Activated T-cell treated with anti-CD3 and anti-CD28 coated beads, Interleukin-2, amount 50 U/mL, for 72 hours (primary cell): ENCODE results near the gene NPVF. TPM values are rescaled to one million over a fixed set of nuclear protein-coding genes. Genes with fewer than 3 reads are reported as not detected.

Source experiments
- ATAC-seq, 2 donors: fragments of 150-1000 bp; cut with Tn5 transposase; replicated peaks in 1 of 2; 2 replicates each; pipeline ENCODE4 v1.10.0; 2021; ENCODE audit warnings: moderate library complexity in 2 of 2, mild to moderate bottlenecking in 1 of 2
- DNase-seq, 2 donors: peaks; one replicate each; pipeline ENCODE4 v3.0.0; 2021 to 2022; ENCODE audit warnings: mixed read lengths in 1 of 2
- H3K27ac Mint-ChIP-seq: one replicate; pipeline ENCODE4 v1.8.0; 2022; ENCODE audit warnings: mild to moderate bottlenecking, moderate library complexity, mixed read lengths
- H3K27me3 Mint-ChIP-seq: one replicate; pipeline ENCODE4 v1.8.0; 2022; ENCODE audit warnings: low read depth, mixed read lengths
- H3K36me3 Mint-ChIP-seq, 2 donors: one replicate each; pipeline ENCODE4 v1.8.0; 2022; ENCODE audit warnings: mixed read lengths in 2 of 2, mild to moderate bottlenecking in 1 of 2; ENCODE audit not compliant: insufficient read depth in 2 of 2
- H3K4me1 Mint-ChIP-seq: one replicate; pipeline ENCODE4 v1.8.0; 2022; ENCODE audit warnings: low read depth, mixed read lengths
- H3K4me3 Mint-ChIP-seq, 2 donors: one replicate each; pipeline ENCODE4 v1.8.0; 2022; ENCODE audit warnings: mild to moderate bottlenecking in 2 of 2, mixed read lengths in 2 of 2, moderate library complexity in 2 of 2
- H3K9me3 Mint-ChIP-seq, 2 donors: one replicate each; pipeline ENCODE4 v1.8.0; 2022; ENCODE audit warnings: mixed read lengths in 2 of 2
- total RNA-seq, 2 donors: library from RNA; stranded (reverse); gene quantifications; one replicate each; pipeline ENCODE4 v1.2.3, GENCODE V29; 2022

The NPVF gene, protein sequence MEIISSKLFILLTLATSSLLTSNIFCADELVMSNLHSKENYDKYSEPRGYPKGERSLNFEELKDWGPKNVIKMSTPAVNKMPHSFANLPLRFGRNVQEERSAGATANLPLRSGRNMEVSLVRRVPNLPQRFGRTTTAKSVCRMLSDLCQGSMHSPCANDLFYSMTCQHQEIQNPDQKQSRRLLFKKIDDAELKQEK
- total RNA-seq: not detected

GRCh38 chr7:25228386-25228785, at the start of gene NPVF:
TSS of gene NPVF (minus strand) at chr7:25228486. CDS start at chr7:25228439, 47 bp downstream.
- peaks cover 30% of the 10 kb centered on the region for H3K27me3 Mint-ChIP-seq
- no peak within 1 kb of the TSS for H3K27ac Mint-ChIP-seq
- ATAC-seq (no peak), DNase-seq (no peak)
- no peaks in the 10 kb centered on the region for H3K4me1 Mint-ChIP-seq
- H3K36me3 Mint-ChIP-seq: no peaks in the 10 kb centered on the region
- H3K4me3 Mint-ChIP-seq: no peak within 1 kb of the TSS
- peaks cover 0 to 2% of the 10 kb centered on the region in 2 donors for H3K9me3 Mint-ChIP-seq

DNA sequence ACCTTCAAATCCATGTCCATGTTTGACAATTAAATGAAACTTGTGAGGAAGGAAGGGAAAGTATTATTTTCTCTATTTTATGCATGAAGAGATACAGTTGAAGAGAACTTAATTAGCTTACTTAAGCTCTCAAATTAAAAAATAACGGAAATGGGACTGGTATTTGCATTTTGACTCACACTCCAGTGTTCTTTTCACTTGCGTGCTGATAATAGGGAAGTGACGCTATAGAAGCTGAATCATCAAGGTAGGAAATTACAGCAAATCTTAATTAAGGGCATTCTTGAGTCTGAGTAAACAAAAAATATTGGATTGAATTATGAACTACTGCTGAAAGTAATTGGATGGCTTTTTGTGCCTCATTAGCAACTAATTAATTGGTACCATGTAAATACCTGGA, 44.0 kb upstream of the NPVF start:
- H3K4me3 Mint-ChIP-seq: no peak overlapping the region
- no peaks in the 10 kb centered on the region for H3K9me3 Mint-ChIP-seq
- H3K27me3 Mint-ChIP-seq: no peaks in the 10 kb centered on the region
- DNase-seq (no peak), ATAC-seq (no peak)
- H3K27ac Mint-ChIP-seq: no peak overlapping the region
- no peaks in the 10 kb centered on the region for H3K36me3 Mint-ChIP-seq
- H3K4me1 Mint-ChIP-seq: no peaks in the 10 kb centered on the region

GRCh38 chr7:25263337-25263736, 35.1 kb upstream of the NPVF start:
- Mint-ChIP-seq H3K36me3 (no peaks in the 10 kb centered on the region), H3K4me1 (peaks cover 34% of the 10 kb centered on the region), H3K9me3 (no peaks in the 10 kb centered on the region), H3K27me3 (peaks cover 12% of the 10 kb centered on the region), H3K27ac (no peak overlapping the region), H3K4me3 (no peak overlapping the region)
- no peak for DNase-seq
- no peak for ATAC-seq

- no peak overlapping the region for H3K4me3 Mint-ChIP-seq
- H3K4me1 Mint-ChIP-seq: peaks cover 34% of the 10 kb centered on the region
- no peak for ATAC-seq
Measured at GRCh38 chr7:25262586-25262985, 34.3 kb upstream of the NPVF start.

GRCh38 chr7:25261545-25262140, 33.4 kb upstream of the NPVF start:
- no peaks in the 10 kb centered on the region for H3K9me3 Mint-ChIP-seq
- DNase-seq: no peak
- no peak overlapping the region for H3K27ac Mint-ChIP-seq
- H3K27me3 Mint-ChIP-seq: peaks cover 12% of the 10 kb centered on the region
- peaks cover 34% of the 10 kb centered on the region for H3K4me1 Mint-ChIP-seq
- H3K4me3 Mint-ChIP-seq: peak overlapping the region; percentile 8 to 38
- no peaks in the 10 kb centered on the region for H3K36me3 Mint-ChIP-seq
- no peak for ATAC-seq

More at GRCh38 chr7:25262586-25262985, 34.3 kb upstream of the NPVF start:
- no peak for DNase-seq
- Mint-ChIP-seq H3K36me3 (no peaks in the 10 kb centered on the region), H3K9me3 (no peaks in the 10 kb centered on the region), H3K27me3 (peaks cover 12% of the 10 kb centered on the region), H3K27ac (no peak overlapping the region)

DNA sequence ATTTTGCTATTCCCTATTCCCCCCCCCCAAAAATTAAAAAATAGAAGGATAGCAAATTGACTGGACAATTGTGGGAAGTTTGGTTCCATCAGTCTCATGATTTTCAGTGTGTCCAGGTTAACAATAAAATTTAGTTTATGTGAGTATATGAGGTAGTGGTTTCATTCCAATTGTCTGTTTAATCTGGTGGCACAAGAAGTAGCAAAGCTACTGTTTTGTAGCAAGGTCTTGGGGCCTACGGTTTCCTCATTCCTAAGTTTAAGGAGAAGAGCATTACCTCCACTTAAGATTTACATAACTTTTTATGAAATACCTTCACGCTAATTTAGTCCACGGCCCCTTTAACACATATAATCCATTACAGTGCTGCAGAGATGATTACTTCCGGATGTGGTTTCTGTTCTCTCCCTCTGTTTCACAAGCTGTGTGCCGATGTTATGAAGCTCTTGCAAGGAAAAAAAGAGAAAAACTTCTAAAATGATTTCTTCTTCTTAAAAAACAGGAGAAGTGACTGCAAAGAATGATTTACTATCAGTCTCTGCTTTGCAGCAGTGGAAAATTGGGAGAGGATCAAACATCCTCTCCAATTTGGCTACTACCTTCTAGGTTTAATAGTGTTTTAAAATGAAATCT, 32.7 kb upstream of the NPVF start:
- Mint-ChIP-seq H3K36me3 (no peaks in the 10 kb centered on the region), H3K27ac (peak overlapping the region; percentile 34), H3K4me1 (peaks cover 34% of the 10 kb centered on the region), H3K9me3 (no peaks in the 10 kb centered on the region), H3K4me3 (peak overlapping the region; percentile 58 to 68), H3K27me3 (peaks cover 12% of the 10 kb centered on the region)
- peak in 1 of 2 donors; percentile 3 for DNase-seq
- ATAC-seq: peak; percentile 76 to 77

DNA sequence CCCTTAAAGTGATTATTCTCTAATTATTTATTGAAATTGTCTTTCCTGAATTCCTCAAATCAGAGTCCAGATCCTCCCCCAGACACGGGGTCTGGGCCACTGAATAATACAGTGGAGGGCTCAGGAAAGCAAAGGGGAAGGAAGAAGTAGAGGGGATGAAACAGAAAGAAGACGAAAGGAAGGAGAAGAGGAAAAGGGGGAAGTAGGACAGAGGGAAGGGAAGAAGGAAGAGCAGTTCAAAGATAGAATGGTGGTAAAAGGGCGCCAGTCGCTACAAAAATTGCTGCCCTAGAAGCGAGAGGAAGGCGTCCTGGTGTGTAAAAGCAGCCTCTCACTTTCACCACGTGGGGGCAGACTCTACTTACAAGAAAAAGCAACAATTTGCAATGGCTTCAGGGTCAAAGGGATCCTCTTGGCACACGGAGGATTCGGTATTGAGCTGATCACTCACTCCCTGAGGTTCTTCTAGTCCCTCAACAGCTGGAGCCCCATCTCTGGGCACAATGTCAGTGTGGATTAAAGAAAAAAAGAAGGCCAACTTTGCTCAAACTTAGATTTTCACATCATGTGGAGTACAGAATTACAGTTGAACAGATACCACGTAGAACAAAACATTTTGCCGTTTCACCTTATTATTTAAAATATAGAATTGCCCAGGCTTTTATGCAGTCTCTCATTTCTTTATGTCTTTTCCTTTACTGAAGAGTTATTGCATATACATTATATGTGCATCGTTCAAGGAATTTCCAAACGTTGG, 31.4 kb upstream of the NPVF start:
- peaks cover 11% of the 10 kb centered on the region for H3K27me3 Mint-ChIP-seq
- H3K4me1 Mint-ChIP-seq: peaks cover 34% of the 10 kb centered on the region
- H3K27ac Mint-ChIP-seq: no peak overlapping the region
- ATAC-seq (peak; percentile 87 to 90), DNase-seq (peak; percentile 66 to 69)
- H3K4me3 Mint-ChIP-seq: peak overlapping the region in 1 of 2 donors; percentile 17
- H3K9me3 Mint-ChIP-seq: no peaks in the 10 kb centered on the region
- H3K36me3 Mint-ChIP-seq: no peaks in the 10 kb centered on the region

DNA sequence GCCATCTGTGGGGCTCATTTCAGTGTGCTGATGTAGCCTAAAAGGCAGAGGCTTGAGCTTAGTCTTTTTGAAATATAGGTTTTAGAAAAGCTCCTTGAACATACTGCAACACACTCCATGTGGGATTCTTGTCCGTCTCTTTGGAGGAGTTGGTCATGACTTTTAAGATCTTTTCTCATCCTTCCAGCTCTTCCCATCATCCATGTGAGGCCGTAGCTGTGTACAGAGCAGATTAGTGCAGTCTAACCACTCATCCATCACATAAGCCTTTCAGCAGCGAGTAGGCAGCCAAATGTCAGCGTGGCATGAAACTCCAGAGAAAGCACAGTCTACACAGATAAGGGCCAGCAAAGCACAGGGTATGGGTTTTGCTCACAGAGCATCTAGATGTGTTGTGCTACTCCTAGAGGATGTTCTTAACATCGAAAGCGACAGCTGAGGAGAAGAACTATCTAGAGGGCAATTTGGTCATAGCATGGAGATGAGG, 28.1 kb upstream of the NPVF start:
- Mint-ChIP-seq H3K4me3 (no peak overlapping the region), H3K36me3 (no peaks in the 10 kb centered on the region), H3K27ac (no peak overlapping the region), H3K9me3 (no peaks in the 10 kb centered on the region), H3K27me3 (peaks cover 7% of the 10 kb centered on the region), H3K4me1 (peaks cover 21% of the 10 kb centered on the region)
- ATAC-seq (no peak), DNase-seq (no peak)

DNA sequence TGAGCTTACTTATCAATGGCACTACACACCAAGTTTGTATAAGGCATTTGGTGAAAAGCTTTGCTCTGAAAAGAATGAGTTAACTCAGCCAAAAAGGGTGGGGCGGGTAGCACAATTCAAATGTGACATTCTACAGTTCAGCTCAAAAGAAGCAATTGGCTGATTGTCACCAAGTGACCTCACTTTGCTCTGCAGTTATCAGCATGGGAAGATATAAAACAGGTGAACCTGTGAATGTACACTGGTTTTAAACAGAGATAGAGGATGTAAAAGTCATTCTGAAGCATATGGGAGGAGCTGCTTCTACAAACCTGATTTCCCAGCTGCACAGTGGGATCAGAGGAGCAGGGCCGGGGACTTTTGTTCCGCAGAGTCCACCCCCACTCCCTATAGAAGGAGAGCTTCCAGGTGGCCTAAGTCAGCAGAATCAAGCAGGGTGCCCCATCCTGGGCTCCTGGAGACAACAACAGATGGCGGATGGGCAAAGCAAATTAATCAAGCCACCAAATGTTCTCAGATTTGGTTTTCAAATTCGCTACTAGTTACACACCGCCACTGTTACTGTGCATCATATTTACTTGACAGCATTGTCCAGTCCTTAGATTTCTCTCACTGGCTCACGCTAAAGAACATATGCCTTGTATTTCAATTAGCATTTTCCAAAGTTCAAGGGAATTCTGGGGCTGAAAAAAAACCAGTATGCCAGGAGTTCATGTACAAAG, 27.5 kb upstream of the NPVF start:
- peaks cover 15% of the 10 kb centered on the region for H3K4me1 Mint-ChIP-seq
- no peak for ATAC-seq
- no peak overlapping the region for H3K27ac Mint-ChIP-seq
- no peaks in the 10 kb centered on the region for H3K9me3 Mint-ChIP-seq
- H3K4me3 Mint-ChIP-seq: no peak overlapping the region
- H3K27me3 Mint-ChIP-seq: peaks cover 7% of the 10 kb centered on the region
- DNase-seq: no peak
- H3K36me3 Mint-ChIP-seq: no peaks in the 10 kb centered on the region

GRCh38 chr7:25254604-25255003, 26.3 kb upstream of the NPVF start:
- Mint-ChIP-seq H3K9me3 (no peaks in the 10 kb centered on the region), H3K27me3 (peaks cover 7% of the 10 kb centered on the region), H3K4me3 (no peak overlapping the region), H3K36me3 (no peaks in the 10 kb centered on the region), H3K4me1 (peaks cover 4% of the 10 kb centered on the region), H3K27ac (no peak overlapping the region)
- ATAC-seq (no peak), DNase-seq (no peak)

GRCh38 chr7:25253714-25254113, 25.4 kb upstream of the NPVF start:
- no peak overlapping the region for H3K27ac Mint-ChIP-seq
- no peak for ATAC-seq
- DNase-seq: no peak
- H3K4me1 Mint-ChIP-seq: no peaks in the 10 kb centered on the region
- no peak overlapping the region for H3K4me3 Mint-ChIP-seq
- no peaks in the 10 kb centered on the region for H3K9me3 Mint-ChIP-seq
- H3K36me3 Mint-ChIP-seq: no peaks in the 10 kb centered on the region
- H3K27me3 Mint-ChIP-seq: peaks cover 7% of the 10 kb centered on the region

GRCh38 chr7:25250386-25250785, 22.1 kb upstream of the NPVF start:
- Mint-ChIP-seq H3K9me3 (no peaks in the 10 kb centered on the region), H3K36me3 (no peaks in the 10 kb centered on the region), H3K27me3 (peaks cover 7% of the 10 kb centered on the region), H3K4me3 (no peak overlapping the region), H3K27ac (no peak overlapping the region), H3K4me1 (no peaks in the 10 kb centered on the region)
- DNase-seq: no peak
- ATAC-seq: no peak
